Gastrocnemius medialis (tissue), 4 donors: Measurements from ENCODE around the gene SCN8A.
"Not testable (repeated sequence)": the region's sequence is repeated elsewhere in the genome, so short reads cannot be mapped to it uniquely, and the experiment has no call there.

Experiments used
- POLR2A ChIP-seq, 2 donors: fragments of 450-650 bp; IDR thresholded peaks; one replicate each; pipeline ENCODE4 v1.6.1; 2017; ENCODE audit warnings: antibody characterized with exemption in 2 of 2, mild to moderate bottlenecking in 2 of 2, moderate library complexity in 2 of 2
- TF ChIP-seq, protein P1 (sequence below), 5 experiments: fragments of 450-650 bp in 3 of 5; fragments of 200-600 bp in 2 of 5; sonication (generic) in 2 of 5; IDR thresholded peaks in 4 of 5; conservative IDR thresholded peaks in 1 of 5; 1 replicate in 4 of 5; 2 replicates in 1 of 5; pipeline ENCODE4 v1.5.1; 2016 to 2019; ENCODE audit warnings: antibody characterized with exemption in 5 of 5, mild to moderate bottlenecking in 3 of 5, moderate library complexity in 3 of 5

GRCh38 chr12:51607197-51607596 is 16.2 kb downstream of the SCN8A start:
- TF ChIP-seq, protein P1, sequence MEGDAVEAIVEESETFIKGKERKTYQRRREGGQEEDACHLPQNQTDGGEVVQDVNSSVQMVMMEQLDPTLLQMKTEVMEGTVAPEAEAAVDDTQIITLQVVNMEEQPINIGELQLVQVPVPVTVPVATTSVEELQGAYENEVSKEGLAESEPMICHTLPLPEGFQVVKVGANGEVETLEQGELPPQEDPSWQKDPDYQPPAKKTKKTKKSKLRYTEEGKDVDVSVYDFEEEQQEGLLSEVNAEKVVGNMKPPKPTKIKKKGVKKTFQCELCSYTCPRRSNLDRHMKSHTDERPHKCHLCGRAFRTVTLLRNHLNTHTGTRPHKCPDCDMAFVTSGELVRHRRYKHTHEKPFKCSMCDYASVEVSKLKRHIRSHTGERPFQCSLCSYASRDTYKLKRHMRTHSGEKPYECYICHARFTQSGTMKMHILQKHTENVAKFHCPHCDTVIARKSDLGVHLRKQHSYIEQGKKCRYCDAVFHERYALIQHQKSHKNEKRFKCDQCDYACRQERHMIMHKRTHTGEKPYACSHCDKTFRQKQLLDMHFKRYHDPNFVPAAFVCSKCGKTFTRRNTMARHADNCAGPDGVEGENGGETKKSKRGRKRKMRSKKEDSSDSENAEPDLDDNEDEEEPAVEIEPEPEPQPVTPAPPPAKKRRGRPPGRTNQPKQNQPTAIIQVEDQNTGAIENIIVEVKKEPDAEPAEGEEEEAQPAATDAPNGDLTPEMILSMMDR (IDR thresholded peaks at IDR 0.05 in 4 of 5, conservative IDR thresholded peaks at IDR 0.05 in 1 of 5): not testable (repeated sequence)
- not testable (repeated sequence) for TF ChIP-seq POLR2A (IDR thresholded peaks at IDR 0.05)
